ENCODE results near the gene ILF3.

Gene ILF3

DNA sequence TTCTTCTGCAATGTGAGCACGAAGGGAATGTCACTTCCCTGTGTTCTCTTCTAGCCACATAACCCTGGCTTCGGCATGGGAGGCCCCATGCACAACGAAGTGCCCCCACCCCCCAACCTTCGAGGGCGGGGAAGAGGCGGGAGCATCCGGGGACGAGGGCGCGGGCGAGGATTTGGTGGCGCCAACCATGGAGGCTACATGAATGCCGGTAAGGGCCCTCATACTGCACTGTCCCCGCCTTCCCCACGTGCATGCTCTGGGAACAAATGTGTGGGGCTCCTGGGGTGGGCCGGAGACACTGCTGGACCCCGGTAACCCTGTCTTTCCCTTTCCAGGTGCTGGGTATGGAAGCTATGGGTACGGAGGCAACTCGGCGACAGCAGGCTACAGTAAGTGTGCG is 29.4 kb downstream of the ILF3 start:
- no peak for DNase-seq (ENCODE audit: low read depth)
- no peak overlapping the region for H3K4me3 ChIP-seq (ENCODE audit: low read length)
- TF ChIP-seq, protein P1, sequence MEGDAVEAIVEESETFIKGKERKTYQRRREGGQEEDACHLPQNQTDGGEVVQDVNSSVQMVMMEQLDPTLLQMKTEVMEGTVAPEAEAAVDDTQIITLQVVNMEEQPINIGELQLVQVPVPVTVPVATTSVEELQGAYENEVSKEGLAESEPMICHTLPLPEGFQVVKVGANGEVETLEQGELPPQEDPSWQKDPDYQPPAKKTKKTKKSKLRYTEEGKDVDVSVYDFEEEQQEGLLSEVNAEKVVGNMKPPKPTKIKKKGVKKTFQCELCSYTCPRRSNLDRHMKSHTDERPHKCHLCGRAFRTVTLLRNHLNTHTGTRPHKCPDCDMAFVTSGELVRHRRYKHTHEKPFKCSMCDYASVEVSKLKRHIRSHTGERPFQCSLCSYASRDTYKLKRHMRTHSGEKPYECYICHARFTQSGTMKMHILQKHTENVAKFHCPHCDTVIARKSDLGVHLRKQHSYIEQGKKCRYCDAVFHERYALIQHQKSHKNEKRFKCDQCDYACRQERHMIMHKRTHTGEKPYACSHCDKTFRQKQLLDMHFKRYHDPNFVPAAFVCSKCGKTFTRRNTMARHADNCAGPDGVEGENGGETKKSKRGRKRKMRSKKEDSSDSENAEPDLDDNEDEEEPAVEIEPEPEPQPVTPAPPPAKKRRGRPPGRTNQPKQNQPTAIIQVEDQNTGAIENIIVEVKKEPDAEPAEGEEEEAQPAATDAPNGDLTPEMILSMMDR (conservative IDR thresholded peaks at IDR 0.05; ENCODE audit: low read length) = no peak

DNA sequence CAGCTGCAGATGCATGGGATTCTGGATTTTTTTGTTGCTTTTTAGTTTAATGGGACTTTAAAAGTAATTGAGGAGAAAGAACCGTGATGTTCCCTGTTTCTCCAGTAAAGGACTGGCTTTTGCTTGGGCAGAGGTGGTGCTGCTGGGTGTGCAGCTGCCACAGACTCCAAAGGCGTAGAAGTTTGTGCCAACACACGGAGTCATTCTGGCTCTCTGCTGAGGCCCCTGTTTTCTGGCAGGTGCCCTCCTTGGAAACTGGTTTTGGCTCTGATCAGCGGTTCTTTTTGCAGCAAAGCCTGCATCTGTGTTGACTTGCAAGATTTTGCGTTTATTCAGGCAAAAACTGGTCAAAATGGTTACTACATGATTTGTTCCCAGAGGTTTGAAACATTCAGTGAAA is 31.1 kb downstream of the ILF3 start:
- TF ChIP-seq, protein P1 (conservative IDR thresholded peaks at IDR 0.05; ENCODE audit: low read length) = no peak
- DNase-seq (ENCODE audit: low read depth) = no peak
- no peak overlapping the region for H3K4me3 ChIP-seq (ENCODE audit: low read length)

DNA sequence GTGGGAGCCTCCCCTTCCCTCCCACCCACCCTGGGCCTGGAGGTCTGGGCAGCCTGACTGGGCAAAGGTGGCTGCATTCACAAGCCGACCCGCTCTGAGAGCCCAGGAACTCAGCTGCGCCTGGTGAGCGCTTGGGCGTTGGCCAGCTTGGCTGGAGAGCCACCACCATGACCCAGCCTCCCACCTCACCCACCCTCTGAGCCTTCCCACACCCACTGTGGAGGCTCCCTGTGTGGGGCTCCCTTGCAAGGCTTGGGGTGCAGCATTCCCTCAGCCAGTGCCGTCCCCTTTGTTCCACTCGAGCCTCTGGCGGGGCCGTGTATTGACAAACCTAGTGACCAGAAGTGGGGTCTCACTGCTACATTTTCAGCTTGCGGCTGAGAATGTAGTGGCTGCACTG is 32.0 kb downstream of the ILF3 start:
- no peak overlapping the region for H3K4me3 ChIP-seq (ENCODE audit: low read length)

DNA sequence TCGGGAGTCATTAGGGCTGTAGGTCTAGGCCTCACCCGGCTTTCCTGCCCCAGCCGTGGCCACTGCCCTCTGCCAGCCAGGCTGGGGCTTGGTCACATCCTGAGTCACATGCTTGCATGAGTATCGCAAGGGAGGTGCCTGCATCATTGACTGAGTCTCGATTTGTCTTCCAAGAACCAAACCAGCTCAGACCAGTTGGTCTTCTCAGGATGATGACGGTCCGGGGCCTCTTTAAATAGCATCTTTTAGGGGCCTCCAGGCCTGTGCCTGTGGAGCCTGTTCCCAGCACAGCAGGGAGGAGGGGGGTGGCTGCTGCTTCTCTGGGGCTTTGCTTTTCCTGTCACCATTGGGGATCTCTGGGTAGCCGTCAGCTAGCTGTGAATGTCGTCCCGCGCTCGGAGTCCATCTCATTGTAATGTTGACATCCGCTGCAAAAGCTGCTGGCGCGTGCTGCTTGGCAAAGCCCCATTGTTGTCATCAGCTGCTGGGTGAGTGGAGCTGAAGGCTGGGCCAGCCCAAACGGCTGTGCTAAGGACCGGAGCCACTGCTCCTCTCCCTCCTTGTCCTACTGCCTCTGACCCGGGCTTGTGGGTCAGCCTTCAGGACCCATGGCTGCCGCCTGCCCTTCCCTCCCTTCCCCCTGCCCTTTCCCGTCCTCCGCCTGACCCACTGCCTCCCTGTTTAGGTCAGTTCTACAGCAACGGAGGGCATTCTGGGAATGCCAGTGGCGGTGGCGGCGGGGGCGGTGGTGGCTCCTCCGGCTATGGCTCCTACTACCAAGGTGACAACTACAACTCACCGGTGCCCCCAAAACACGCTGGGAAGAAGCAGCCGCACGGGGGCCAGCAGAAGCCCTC is 32.7 kb downstream of the ILF3 start:
- TF ChIP-seq, protein P1 (conservative IDR thresholded peaks at IDR 0.05; ENCODE audit: low read length) = no peak
- H3K4me3 ChIP-seq (ENCODE audit: low read length) = no peak overlapping the region
- DNase-seq (ENCODE audit: low read depth) = no peak

More for the DNA sequence above, 32.0 kb downstream of the ILF3 start:
- TF ChIP-seq, protein P1 (conservative IDR thresholded peaks at IDR 0.05; ENCODE audit: low read length) = no peak
- no peak for DNase-seq (ENCODE audit: low read depth)

DNA sequence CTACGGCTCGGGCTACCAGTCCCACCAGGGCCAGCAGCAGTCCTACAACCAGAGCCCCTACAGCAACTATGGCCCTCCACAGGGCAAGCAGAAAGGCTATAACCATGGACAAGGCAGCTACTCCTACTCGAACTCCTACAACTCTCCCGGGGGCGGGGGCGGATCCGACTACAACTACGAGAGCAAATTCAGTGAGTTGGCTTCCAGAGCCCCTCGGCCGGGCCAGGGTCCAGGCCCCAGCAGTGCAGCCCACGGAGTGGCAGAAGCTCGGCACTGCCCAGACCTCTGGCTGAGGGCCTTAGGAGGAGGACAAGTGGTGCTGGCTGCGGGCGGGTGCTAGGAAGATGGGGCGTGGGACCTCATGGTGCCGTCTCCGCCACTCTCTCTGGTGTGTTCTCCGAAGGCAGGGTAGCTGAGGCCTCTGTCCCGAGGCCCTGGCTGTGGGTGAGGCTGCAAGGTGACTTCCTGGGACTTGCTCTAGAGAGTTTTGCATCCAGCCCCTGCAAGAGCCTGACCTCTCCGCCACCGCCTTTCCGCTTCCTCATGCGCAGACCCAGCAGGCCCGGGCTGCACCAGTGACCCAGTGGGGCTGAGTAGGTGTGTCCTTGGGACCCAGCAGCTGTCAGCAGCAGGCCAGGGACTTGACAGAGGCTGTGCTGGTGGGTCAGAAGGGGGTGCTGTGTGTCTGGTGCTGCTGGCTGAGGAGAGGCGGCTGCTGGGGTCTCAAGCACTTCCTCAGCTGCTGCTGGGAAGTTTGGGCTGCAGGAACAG is 33.6 kb downstream of the ILF3 start:
- no peak overlapping the region for H3K4me3 ChIP-seq (ENCODE audit: low read length)
- TF ChIP-seq, protein P1 (conservative IDR thresholded peaks at IDR 0.05; ENCODE audit: low read length) = no peak
- DNase-seq (ENCODE audit: low read depth) = no peak

DNA sequence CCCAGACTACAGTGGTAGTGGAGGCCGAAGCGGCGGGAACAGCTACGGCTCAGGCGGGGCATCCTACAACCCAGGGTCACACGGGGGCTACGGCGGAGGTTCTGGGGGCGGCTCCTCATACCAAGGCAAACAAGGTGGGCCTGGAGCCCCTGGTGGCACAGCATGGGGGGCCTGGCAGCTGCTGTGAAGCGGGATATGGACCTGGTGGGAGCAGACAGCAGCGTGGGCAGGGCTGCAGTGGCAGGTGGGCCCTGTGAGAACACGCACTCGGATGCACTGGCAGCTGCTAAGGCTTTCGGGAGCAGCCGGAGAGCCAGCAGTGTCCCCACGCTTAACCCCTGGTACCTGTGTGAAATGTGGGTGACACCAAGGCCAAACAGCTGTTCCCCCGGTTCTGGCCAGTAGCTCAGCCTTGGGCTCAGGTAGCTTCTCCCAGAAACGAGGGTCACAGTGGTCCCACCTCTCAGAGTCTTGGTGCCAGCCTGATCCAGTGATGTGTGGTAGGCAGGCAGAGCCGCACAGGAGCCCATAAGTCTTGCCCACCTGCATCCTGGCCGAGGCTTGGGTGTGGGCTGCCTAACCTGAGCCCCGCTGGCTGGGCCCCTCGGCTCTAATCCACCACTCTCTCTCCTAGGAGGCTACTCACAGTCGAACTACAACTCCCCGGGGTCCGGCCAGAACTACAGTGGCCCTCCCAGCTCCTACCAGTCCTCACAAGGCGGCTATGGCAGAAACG is 34.6 kb downstream of the ILF3 start:
- TF ChIP-seq, protein P1 (conservative IDR thresholded peaks at IDR 0.05; ENCODE audit: low read length) = no peak
- H3K4me3 ChIP-seq (ENCODE audit: low read length) = no peak overlapping the region
- DNase-seq (ENCODE audit: low read depth) = no peak
